ENCODE measurements around the gene RCAN2. TPM values are rescaled to one million over a fixed set of nuclear protein-coding genes. Genes with fewer than 3 reads are reported as not detected.

RCAN2 gene
- total RNA-seq, 1 donor from 2014 or later, result 17.0 TPM

- Mint-ChIP-seq H3K9me3 (ENCODE audit: unreplicated experiment) (no peaks in the 10 kb centered on the region), H3K4me3 (ENCODE audit: unreplicated experiment) (no peak overlapping the region), H3K4me1 (ENCODE audit: unreplicated experiment) (no peaks in the 10 kb centered on the region), H3K27me3 (ENCODE audit: unreplicated experiment) (no peaks in the 10 kb centered on the region), H3K36me3 (ENCODE audit: low read depth, unreplicated experiment) (peaks cover 3% of the 10 kb centered on the region), H3K27ac (ENCODE audit: unreplicated experiment) (no peak overlapping the region)
- no peak for TF ChIP-seq CTCF (IDR thresholded peaks at IDR 0.05; ENCODE audit: unreplicated experiment)
- DNase-seq (ENCODE audit: low spot score), result no peak
Measured at GRCh38 chr6:46437671-46438221, 53.5 kb downstream of the RCAN2 start.

- TF ChIP-seq CTCF (IDR thresholded peaks at IDR 0.05; ENCODE audit: unreplicated experiment), result no peak
- Mint-ChIP-seq H3K4me3 (ENCODE audit: unreplicated experiment) (no peak overlapping the region), H3K4me1 (ENCODE audit: unreplicated experiment) (peaks cover 3% of the 10 kb centered on the region), H3K27me3 (ENCODE audit: unreplicated experiment) (peaks cover 3% of the 10 kb centered on the region), H3K27ac (ENCODE audit: unreplicated experiment) (no peak overlapping the region), H3K36me3 (ENCODE audit: low read depth, unreplicated experiment) (no peaks in the 10 kb centered on the region), H3K9me3 (ENCODE audit: unreplicated experiment) (no peaks in the 10 kb centered on the region)
- DNase-seq (ENCODE audit: low spot score), result no peak
Measured at GRCh38 chr6:46422619-46423018, 68.6 kb downstream of the RCAN2 start.

- no peak for DNase-seq (ENCODE audit: low spot score)
- Mint-ChIP-seq H3K27me3 (ENCODE audit: unreplicated experiment) (peaks cover 3% of the 10 kb centered on the region), H3K9me3 (ENCODE audit: unreplicated experiment) (no peaks in the 10 kb centered on the region), H3K4me1 (ENCODE audit: unreplicated experiment) (peaks cover 3% of the 10 kb centered on the region), H3K27ac (ENCODE audit: unreplicated experiment) (no peak overlapping the region), H3K36me3 (ENCODE audit: low read depth, unreplicated experiment) (no peaks in the 10 kb centered on the region), H3K4me3 (ENCODE audit: unreplicated experiment) (no peak overlapping the region)
- TF ChIP-seq CTCF (IDR thresholded peaks at IDR 0.05; ENCODE audit: unreplicated experiment), result no peak
Measured at GRCh38 chr6:46421939-46422338, 69.3 kb downstream of the RCAN2 start.

- no peak overlapping the region for H3K27ac Mint-ChIP-seq (ENCODE audit: unreplicated experiment)
- no peaks in the 10 kb centered on the region for H3K9me3 Mint-ChIP-seq (ENCODE audit: unreplicated experiment)
- no peak for TF ChIP-seq CTCF (IDR thresholded peaks at IDR 0.05; ENCODE audit: unreplicated experiment)
- H3K4me3 Mint-ChIP-seq (ENCODE audit: unreplicated experiment), result no peak overlapping the region
- no peak for DNase-seq (ENCODE audit: low spot score)
- peaks cover 3% of the 10 kb centered on the region for H3K27me3 Mint-ChIP-seq (ENCODE audit: unreplicated experiment)
- peaks cover 3% of the 10 kb centered on the region for H3K4me1 Mint-ChIP-seq (ENCODE audit: unreplicated experiment)
- H3K36me3 Mint-ChIP-seq (ENCODE audit: low read depth, unreplicated experiment), result no peaks in the 10 kb centered on the region
Measured at GRCh38 chr6:46420921-46421638, 70.2 kb downstream of the RCAN2 start.

GRCh38 chr6:46419576-46420002 lies 71.7 kb downstream of the RCAN2 start:
- peak; percentile 80 for TF ChIP-seq CTCF (IDR thresholded peaks at IDR 0.05; ENCODE audit: unreplicated experiment)
- Mint-ChIP-seq H3K36me3 (ENCODE audit: low read depth, unreplicated experiment) (no peaks in the 10 kb centered on the region), H3K27me3 (ENCODE audit: unreplicated experiment) (peaks cover 3% of the 10 kb centered on the region), H3K9me3 (ENCODE audit: unreplicated experiment) (no peaks in the 10 kb centered on the region), H3K4me1 (ENCODE audit: unreplicated experiment) (peaks cover 7% of the 10 kb centered on the region), H3K4me3 (ENCODE audit: unreplicated experiment) (no peak overlapping the region), H3K27ac (ENCODE audit: unreplicated experiment) (no peak overlapping the region)
- DNase-seq (ENCODE audit: low spot score), result peak; percentile 53
